Keratinocyte (primary cell): ENCODE results near the gene DNAJC12. TPM values are rescaled to one million over a fixed set of nuclear protein-coding genes. Genes with fewer than 3 reads are reported as not detected.

Source experiments
- DNase-seq: peaks from one replicate; pipeline ENCODE4 v3.0.0-alpha.2; 2011; ENCODE audit warnings: low read depth, missing footprints, low spot score
- FAIRE-seq: peaks from 2 replicates; lab custom pipeline; 2011; peaks lifted over from hg19 to GRCh38; lab: Jason Lieb, UNC
- H2AFZ ChIP-seq: 2 replicates; pipeline ENCODE4 v1.6.0; 2012; ENCODE audit warnings: low read length, control low read depth, inconsistent platforms; ENCODE audit not compliant: control insufficient read depth
- H3K27ac ChIP-seq: 2 replicates; pipeline ENCODE4 v1.5.1; 2011; ENCODE audit warnings: low read length; ENCODE audit not compliant: control insufficient read depth, insufficient read depth
- H3K27me3 ChIP-seq: 3 replicates; pipeline ENCODE4 v1.6.0; 2011; ENCODE audit warnings: low read length; ENCODE audit not compliant: control insufficient read depth, insufficient read depth; ENCODE audit errors: extremely low read depth
- H3K36me3 ChIP-seq, 2 experiments: 2 replicates in 1 of 2; 3 replicates in 1 of 2; pipeline ENCODE4 v1.5.1; 2011; ENCODE audit warnings: low read length in 2 of 2, mild to moderate bottlenecking in 1 of 2; ENCODE audit not compliant: control insufficient read depth in 2 of 2, insufficient read depth in 2 of 2; ENCODE audit errors: extremely low read depth in 1 of 2
- H3K4me1 ChIP-seq: 3 replicates; pipeline ENCODE4 v1.5.1; 2011; ENCODE audit warnings: low read length; ENCODE audit not compliant: control insufficient read depth, insufficient read depth; ENCODE audit errors: extremely low read depth
- H3K4me2 ChIP-seq: 3 replicates; pipeline ENCODE4 v1.6.0; 2011; ENCODE audit warnings: low read depth, low read length; ENCODE audit not compliant: control insufficient read depth, insufficient read depth; ENCODE audit errors: extremely low read depth
- H3K4me3 ChIP-seq, 3 experiments: fragments of 200-600 bp in 1 of 3; sonication (generic) in 1 of 3; 2 replicates in 2 of 3; 3 replicates in 1 of 3; pipeline ENCODE4 v1.5.1; 2011 to 2016; ENCODE audit warnings: low read length in 3 of 3, mild to moderate bottlenecking in 3 of 3, control low read depth in 2 of 3, inconsistent platforms in 1 of 3, low read depth in 1 of 3, mixed read lengths in 1 of 3, mixed run types in 1 of 3, moderate library complexity in 1 of 3; ENCODE audit not compliant: control insufficient read depth in 2 of 3, insufficient read depth in 2 of 3; ENCODE audit errors: extremely low read depth in 1 of 3
- H3K79me2 ChIP-seq: 2 replicates; pipeline ENCODE4 v1.6.0; 2012; ENCODE audit warnings: low read length; ENCODE audit not compliant: control insufficient read depth, insufficient read depth
- H3K9ac ChIP-seq: 3 replicates; pipeline ENCODE4 v1.6.0; 2011; ENCODE audit warnings: low read length; ENCODE audit not compliant: control insufficient read depth, insufficient read depth; ENCODE audit errors: extremely low read depth
- H3K9me1 ChIP-seq: 3 replicates; pipeline ENCODE4 v1.6.0; 2011; ENCODE audit warnings: low read length; ENCODE audit not compliant: control insufficient read depth, insufficient read depth; ENCODE audit errors: extremely low read depth
- H3K9me3 ChIP-seq: 2 replicates; pipeline ENCODE4 v1.5.1; 2012; ENCODE audit warnings: low read depth, low read length; ENCODE audit not compliant: control insufficient read depth
- H4K20me1 ChIP-seq: 3 replicates; pipeline ENCODE4 v1.6.0; 2011; ENCODE audit warnings: low read length; ENCODE audit not compliant: control insufficient read depth, insufficient read depth; ENCODE audit errors: extremely low read depth
- EZH2 ChIP-seq: IDR thresholded peaks from one replicate; pipeline ENCODE4 v1.6.1; 2012; ENCODE audit warnings: inconsistent platforms, mild to moderate bottlenecking, low read length, moderate library complexity
- dilution Hi-C: fragments of 300-500 bp; cut with MboI; formaldehyde crosslinking; loops from one replicate; pipeline ENCODE4 v1.7.0; 2020; ENCODE audit warnings: low sequenced_read_pairs; ENCODE audit not compliant: extremely low pct_ligation_motif_present
- polyA plus RNA-seq, 5 experiments: library from polyadenylated mRNA; depleted of rRNA in 3 of 5; stranded (reverse) in 3 of 5; stranded (forward) in 1 of 5; unstranded in 1 of 5; fragments of >200 nt; gene quantifications; 1 replicate in 1 of 5; 2 replicates in 3 of 5; 3 replicates in 1 of 5; pipeline versions ENCODE4 v1.2.1 to v1.2.3, GENCODE V29; 2011 to 2012; ENCODE audit warnings: missing spikeins in 2 of 5, low read depth in 1 of 5, low replicate concordance in 1 of 5
- TF ChIP-seq, protein P1 (sequence below), 3 experiments: IDR thresholded peaks in 1 of 3; conservative IDR thresholded peaks in 1 of 3; optimal IDR thresholded peaks in 1 of 3; 2 replicates in 2 of 3; 3 replicates in 1 of 3; pipeline versions ENCODE3 to v1.5.1; 2011; ENCODE audit warnings: low read length in 3 of 3, mild to moderate bottlenecking in 3 of 3, moderate library complexity in 2 of 3, control low read depth in 1 of 3, inconsistent platforms in 1 of 3; ENCODE audit not compliant: insufficient read depth in 2 of 3; ENCODE audit errors: extremely low read depth in 1 of 3

The DNAJC12 gene
- polyA plus RNA-seq, 1 donor (not counting 4 experiments of a cell fraction or from before 2014, with no cell fraction given), result 0.31 TPM

DNA sequence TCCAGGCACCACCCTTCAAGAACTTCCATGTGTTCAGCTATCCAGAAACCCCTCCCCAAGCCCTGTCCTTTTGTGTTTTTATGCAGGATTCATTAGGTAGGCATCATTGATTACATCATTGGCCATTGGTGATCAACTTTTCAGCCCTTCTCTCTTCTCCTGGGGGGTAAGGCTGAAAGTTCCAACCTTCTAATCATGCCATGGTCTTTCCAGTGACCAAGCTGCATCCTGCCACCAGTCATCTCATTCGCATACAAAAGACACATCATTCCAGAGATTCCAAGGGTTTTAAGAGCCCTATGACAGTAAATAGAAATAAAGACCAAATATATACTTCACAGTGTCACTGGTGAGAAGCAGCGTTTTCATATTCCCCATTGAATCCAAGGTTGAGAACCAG lies 48.2 kb downstream of the DNAJC12 start:
- FAIRE-seq, result no peak
- no peak overlapping the region for H3K27ac ChIP-seq
- no peak overlapping the region for H3K4me2 ChIP-seq
- H4K20me1 ChIP-seq, result no peaks in the 10 kb centered on the region
- H3K9ac ChIP-seq, result no peak overlapping the region
- no peak for DNase-seq
- H3K4me1 ChIP-seq, result peaks cover 14% of the 10 kb centered on the region
- no peak overlapping the region for H2AFZ ChIP-seq
- no peak overlapping the region for H3K4me3 ChIP-seq
- TF ChIP-seq, protein P1, sequence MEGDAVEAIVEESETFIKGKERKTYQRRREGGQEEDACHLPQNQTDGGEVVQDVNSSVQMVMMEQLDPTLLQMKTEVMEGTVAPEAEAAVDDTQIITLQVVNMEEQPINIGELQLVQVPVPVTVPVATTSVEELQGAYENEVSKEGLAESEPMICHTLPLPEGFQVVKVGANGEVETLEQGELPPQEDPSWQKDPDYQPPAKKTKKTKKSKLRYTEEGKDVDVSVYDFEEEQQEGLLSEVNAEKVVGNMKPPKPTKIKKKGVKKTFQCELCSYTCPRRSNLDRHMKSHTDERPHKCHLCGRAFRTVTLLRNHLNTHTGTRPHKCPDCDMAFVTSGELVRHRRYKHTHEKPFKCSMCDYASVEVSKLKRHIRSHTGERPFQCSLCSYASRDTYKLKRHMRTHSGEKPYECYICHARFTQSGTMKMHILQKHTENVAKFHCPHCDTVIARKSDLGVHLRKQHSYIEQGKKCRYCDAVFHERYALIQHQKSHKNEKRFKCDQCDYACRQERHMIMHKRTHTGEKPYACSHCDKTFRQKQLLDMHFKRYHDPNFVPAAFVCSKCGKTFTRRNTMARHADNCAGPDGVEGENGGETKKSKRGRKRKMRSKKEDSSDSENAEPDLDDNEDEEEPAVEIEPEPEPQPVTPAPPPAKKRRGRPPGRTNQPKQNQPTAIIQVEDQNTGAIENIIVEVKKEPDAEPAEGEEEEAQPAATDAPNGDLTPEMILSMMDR (optimal IDR thresholded peaks at IDR 0.05 in 1 of 3, IDR thresholded peaks at IDR 0.05 in 1 of 3, conservative IDR thresholded peaks at IDR 0.05 in 1 of 3; ENCODE audit: extremely low read depth in 1 of 3, insufficient read depth in 2 of 3, low read length in 3 of 3), result no peak
- TF ChIP-seq EZH2, result no peak
- H3K36me3 ChIP-seq, result no peaks in the 10 kb centered on the region
- dilution Hi-C loops, result no loop called here
- no peaks in the 10 kb centered on the region for H3K9me3 ChIP-seq
- no peaks in the 10 kb centered on the region for H3K27me3 ChIP-seq
- no peaks in the 10 kb centered on the region for H3K9me1 ChIP-seq
- H3K79me2 ChIP-seq, result no peaks in the 10 kb centered on the region

DNA sequence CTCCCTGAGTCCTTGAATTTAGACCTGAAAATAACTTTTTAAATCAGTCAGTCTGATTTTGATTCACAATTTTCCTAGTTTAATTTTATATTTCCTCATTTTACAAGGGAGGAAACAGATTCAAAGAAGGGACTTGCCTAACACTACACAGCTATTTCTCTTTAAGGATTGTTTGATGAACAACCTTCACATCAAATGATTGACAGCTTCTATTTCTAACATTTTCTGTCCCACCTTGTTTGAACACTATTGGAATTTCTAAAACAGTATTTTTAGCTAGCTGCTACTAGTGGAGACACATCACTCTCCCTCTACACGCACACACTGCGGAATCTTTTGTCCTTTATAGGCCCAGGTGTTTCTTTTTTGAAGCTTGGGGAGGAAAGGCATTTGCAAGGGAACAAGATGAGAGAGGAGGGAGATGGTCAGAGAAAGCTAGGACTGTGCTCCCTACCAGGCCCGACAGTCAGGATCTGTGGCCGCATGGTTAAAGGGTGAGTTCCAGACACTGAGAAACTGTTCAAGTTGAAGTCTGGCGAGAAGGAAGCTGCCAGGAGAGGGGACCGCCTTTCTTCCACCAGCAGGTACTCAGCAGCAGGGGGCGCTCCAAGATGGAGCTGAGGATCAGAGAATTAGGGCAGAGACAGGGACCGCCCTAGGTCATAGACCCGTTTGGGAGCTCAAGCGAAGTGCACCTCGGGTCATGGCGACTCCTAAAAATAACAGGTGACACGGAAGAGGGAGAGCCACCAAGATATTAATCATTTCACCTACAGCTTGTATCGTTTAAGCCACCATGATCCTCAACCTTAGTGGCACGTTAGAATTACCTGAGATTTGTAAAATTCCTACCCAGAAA lies 49.7 kb downstream of the DNAJC12 start:
- H3K9ac ChIP-seq, result no peak overlapping the region
- DNase-seq (no peak), FAIRE-seq (no peak)
- no peaks in the 10 kb centered on the region for H3K36me3 ChIP-seq
- H3K4me1 ChIP-seq, result peaks cover 14% of the 10 kb centered on the region
- H3K4me2 ChIP-seq, result peak overlapping the region; percentile 50
- H3K27me3 ChIP-seq, result no peaks in the 10 kb centered on the region
- no peak for TF ChIP-seq EZH2
- TF ChIP-seq, protein P1 (optimal IDR thresholded peaks at IDR 0.05 in 1 of 3, IDR thresholded peaks at IDR 0.05 in 1 of 3, conservative IDR thresholded peaks at IDR 0.05 in 1 of 3; ENCODE audit: extremely low read depth in 1 of 3, insufficient read depth in 2 of 3, low read length in 3 of 3), result peak; percentile 69 to 83 (median 80)
- H3K9me3 ChIP-seq, result no peaks in the 10 kb centered on the region
- no peaks in the 10 kb centered on the region for H3K79me2 ChIP-seq
- no peak overlapping the region for H3K4me3 ChIP-seq
- H4K20me1 ChIP-seq, result no peaks in the 10 kb centered on the region
- no peak overlapping the region for H2AFZ ChIP-seq
- dilution Hi-C loops, result no loop called here
- H3K27ac ChIP-seq, result no peak overlapping the region
- H3K9me1 ChIP-seq, result no peaks in the 10 kb centered on the region
